ENCODE measurements around the gene IKBKE.

Gene IKBKE

GRCh38 chr1:206455666-206456344, 14.5 kb upstream of the IKBKE start:
- no peak for DNase-seq

GRCh38 chr1:206456577-206457370, 13.5 kb upstream of the IKBKE start:
- DNase-seq = no peak

- no peak for DNase-seq
These were observed 12.7 kb upstream of the IKBKE start for GRCh38 chr1:206457408-206458120.

GRCh38 chr1:206459703-206460102, 10.6 kb upstream of the IKBKE start:
- DNase-seq = no peak

- no peak for DNase-seq
These were observed 9.3 kb upstream of the IKBKE start for GRCh38 chr1:206460836-206461426.

- DNase-seq = peak; percentile 80
These were observed 8.4 kb upstream of the IKBKE start for GRCh38 chr1:206461602-206462455.

GRCh38 chr1:206463137-206463536, 7.1 kb upstream of the IKBKE start:
- no peak for DNase-seq

GRCh38 chr1:206463911-206464310, 6.4 kb upstream of the IKBKE start:
- no peak for DNase-seq

GRCh38 chr1:206464456-206464964, 5.8 kb upstream of the IKBKE start:
- DNase-seq = no peak

- DNase-seq = no peak
These were observed 4.3 kb upstream of the IKBKE start for GRCh38 chr1:206465951-206466350.

GRCh38 chr1:206466840-206467649, 3.2 kb upstream of the IKBKE start:
- DNase-seq = no peak

GRCh38 chr1:206467915-206468314, 2.4 kb upstream of the IKBKE start:
- DNase-seq = no peak

GRCh38 chr1:206468571-206468970, 1.7 kb upstream of the IKBKE start:
- no peak for DNase-seq

GRCh38 chr1:206469411-206469932, 804 bp upstream of the IKBKE start:
- DNase-seq = no peak

GRCh38 chr1:206470692-206471414, 577 bp downstream of the IKBKE start:
- no peak for DNase-seq

- no peak for DNase-seq
These were observed 1.1 kb downstream of the IKBKE start for GRCh38 chr1:206471415-206471801.

- DNase-seq = no peak
These were observed 1.7 kb downstream of the IKBKE start for GRCh38 chr1:206472024-206472423.

GRCh38 chr1:206472454-206472853, 2.2 kb downstream of the IKBKE start:
- DNase-seq = no peak

GRCh38 chr1:206472886-206473285, 2.6 kb downstream of the IKBKE start:
- DNase-seq = no peak

GRCh38 chr1:206476058-206476457, 5.8 kb downstream of the IKBKE start:
- no peak for DNase-seq

All from KG1 (cell line).